ENCODE results near the gene PBX3.

Gene PBX3

GRCh38 chr9:125861405-125862058, 114.4 kb downstream of the PBX3 start:
- no peak for DNase-seq (ENCODE audit: low read depth in 2 of 2, low spot score in 1 of 2)

DNA sequence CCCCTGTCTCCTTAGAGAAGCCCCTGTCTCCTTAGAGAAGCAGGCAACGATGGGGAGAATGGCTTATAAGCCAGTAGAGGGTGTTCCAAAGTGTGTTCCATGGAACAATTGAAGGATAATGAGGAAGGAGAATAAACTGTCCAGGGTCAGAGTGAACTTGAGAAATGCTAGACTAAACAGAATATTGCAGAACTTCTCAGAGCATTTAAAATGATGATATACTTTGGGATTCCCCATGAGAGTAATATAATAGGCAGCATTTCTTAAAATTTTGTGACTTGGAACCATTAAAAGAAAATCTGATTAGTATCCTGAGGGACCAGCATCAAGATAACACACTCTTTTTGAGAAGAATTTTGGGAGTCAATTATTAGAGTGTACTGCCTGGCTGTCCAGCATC, 116.8 kb downstream of the PBX3 start:
- no peak for DNase-seq (ENCODE audit: low read depth in 2 of 2, low spot score in 1 of 2)

- no peak for DNase-seq (ENCODE audit: low read depth in 2 of 2, low spot score in 1 of 2)
These were observed 120.7 kb downstream of the PBX3 start for GRCh38 chr9:125867751-125868415.

DNA sequence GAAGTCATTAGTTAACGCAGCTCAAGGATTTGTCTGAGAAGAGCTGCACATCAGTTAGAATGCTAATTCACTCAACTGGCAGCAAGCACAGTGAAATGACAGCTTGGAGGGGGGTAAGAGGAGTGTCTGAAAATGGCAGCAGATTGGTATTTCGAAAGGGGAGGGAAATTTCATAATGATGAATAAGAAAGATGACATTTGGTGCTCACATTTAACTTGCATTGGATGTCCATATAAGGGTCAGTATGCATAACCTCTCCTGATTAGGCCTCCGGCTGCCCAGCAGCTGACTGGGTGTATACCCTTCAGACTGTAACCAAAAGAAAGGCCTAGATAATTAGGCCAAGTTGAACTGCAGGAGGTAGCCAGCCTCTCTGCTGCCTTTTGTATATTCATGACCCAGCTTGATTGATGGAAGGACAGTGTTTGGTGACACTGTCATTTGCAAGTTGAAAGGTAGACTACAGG, 131.0 kb downstream of the PBX3 start:
- no peak for DNase-seq (ENCODE audit: low read depth in 2 of 2, low spot score in 1 of 2)

DNA sequence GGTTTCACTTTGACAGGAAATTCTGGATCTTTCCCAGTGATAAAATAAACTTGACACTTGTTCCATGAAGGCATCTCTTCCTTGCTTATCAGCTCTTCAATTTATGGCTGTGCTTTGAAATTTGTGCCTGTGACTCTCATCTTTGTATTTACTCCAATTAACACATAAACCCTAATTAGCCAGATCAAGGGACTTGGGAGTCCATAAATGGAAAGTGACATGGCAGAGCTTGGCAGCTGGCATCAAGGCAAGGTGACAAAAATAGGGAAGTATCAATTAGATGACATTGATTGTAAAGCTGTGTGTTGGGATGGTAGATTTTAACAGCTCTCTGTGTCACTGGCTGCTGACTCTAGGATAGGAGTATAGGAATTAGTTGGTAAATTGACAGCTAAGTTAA, 133.9 kb downstream of the PBX3 start:
- no peak for DNase-seq (ENCODE audit: low read depth in 2 of 2, low spot score in 1 of 2)

- no peak for DNase-seq (ENCODE audit: low read depth in 2 of 2, low spot score in 1 of 2)
These were observed 136.5 kb downstream of the PBX3 start for GRCh38 chr9:125883565-125884217.

GRCh38 chr9:125884218-125884595, 137.0 kb downstream of the PBX3 start:
- no peak for DNase-seq (ENCODE audit: low read depth in 2 of 2, low spot score in 1 of 2)

- no peak for DNase-seq (ENCODE audit: low read depth in 2 of 2, low spot score in 1 of 2)
These were observed 138.3 kb downstream of the PBX3 start for GRCh38 chr9:125885405-125886034.

GRCh38 chr9:125886365-125886764, 139.2 kb downstream of the PBX3 start:
- no peak for DNase-seq (ENCODE audit: low read depth in 2 of 2, low spot score in 1 of 2)

DNA sequence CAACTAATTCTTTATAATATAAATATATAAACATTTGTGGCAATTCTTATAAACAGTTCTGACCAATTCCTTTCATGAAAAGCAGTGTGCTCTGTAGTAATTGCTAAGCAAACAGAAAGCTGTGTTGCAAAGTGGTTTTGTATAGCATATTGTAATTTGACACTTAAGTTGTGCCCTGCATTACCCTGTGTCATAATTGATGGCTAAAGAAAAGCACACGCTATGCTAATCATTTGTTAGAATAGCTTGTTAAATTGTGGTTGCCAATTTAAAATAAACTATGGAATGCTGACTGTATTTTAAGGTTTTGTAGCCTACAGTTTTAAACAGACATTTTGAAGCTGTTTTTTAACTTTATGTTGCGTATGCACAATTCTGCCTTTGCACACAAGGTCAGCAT, 140.0 kb downstream of the PBX3 start:
- DNase-seq (ENCODE audit: low read depth in 2 of 2, low spot score in 1 of 2): no peak

GRCh38 chr9:125888211-125888610, 141.0 kb downstream of the PBX3 start:
- DNase-seq (ENCODE audit: low read depth in 2 of 2, low spot score in 1 of 2): no peak

- no peak for DNase-seq (ENCODE audit: low read depth in 2 of 2, low spot score in 1 of 2)
These were observed 141.9 kb downstream of the PBX3 start for GRCh38 chr9:125889112-125889475.

DNA sequence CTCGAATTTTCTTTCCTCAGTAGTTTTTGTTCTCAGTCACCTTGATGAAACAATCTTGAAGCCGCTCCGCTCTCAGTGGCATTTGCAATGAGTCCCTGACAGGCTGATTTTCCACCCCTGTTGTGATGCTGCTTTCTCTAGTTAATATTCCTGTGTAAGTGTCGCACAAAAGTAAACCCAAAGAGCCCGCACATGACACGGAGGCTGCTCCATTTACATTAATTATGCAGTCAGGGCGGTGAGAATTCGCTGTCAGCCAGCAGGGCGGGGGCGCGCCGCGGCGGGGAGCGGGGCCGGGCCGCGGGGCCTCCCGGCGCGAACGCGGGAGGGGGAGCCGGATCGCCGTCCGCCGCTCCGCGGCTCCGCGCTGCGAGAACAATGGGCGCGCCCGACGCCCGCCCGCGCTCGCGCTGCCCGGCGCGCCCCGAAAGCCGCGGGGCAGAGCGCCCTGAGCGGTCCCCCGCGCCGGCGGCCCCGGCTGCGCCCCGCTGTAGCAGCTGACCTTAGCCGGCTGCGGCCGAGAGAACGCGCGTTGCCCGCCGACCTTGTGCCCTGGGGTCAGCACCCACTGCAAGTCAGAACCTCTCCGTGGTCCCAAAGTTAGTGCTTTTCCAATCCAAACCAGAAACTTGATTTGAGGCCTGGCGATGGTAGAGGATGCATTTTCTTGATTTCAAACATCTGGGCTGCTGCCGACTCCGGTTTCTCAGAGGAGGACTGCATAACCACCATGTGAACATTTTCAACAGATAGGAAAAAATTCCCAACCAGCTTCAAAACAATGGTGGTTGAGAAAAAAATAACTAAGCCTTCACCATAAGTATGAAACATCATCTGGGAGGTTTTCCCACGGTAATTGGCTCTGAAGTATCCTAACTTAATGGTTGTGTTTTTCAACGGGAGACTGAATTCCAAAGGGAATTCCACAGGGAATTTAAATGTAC, 142.6 kb downstream of the PBX3 start:
- no peak for DNase-seq (ENCODE audit: low read depth in 2 of 2, low spot score in 1 of 2)

GRCh38 chr9:125890826-125891225, 143.7 kb downstream of the PBX3 start:
- no peak for DNase-seq (ENCODE audit: low read depth in 2 of 2, low spot score in 1 of 2)

DNA sequence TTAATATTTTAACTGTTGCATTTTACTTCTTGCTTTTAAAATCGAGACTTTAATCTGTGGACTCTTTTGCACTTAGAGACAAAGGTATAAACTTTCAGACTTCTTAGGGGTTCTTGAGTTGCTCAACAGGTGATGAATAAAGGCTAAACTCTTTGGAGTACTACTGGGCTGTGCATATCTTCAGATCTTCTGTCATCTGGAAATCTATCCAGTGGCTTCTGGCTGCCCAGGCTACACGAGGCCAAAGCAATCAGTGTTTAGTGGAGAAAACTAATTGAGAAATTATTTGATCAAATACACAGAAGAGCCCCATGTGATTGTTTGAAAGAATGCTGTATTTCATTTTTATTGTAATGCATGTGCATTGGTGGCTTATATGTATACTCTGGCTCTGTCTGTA, 146.1 kb downstream of the PBX3 start:
- DNase-seq (ENCODE audit: low read depth in 2 of 2, low spot score in 1 of 2): no peak

DNA sequence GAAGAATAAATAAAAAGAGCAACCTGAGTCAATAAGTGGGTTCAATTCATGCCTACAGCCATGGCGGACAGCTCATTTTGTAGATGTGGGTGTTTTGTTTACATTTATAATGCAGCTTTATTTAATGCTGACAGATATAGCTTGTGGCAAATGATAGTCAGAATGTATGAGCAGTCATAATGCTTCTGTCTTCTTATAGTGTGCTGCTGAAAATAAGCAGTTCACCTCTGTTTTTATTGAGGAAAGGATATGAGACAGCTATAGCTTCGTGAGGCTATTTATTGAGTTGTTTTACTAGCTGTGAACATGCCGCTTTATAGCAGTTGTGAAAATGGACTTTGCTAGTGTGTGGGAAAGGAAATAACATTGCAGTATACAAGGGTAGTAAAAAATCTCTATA, 147.4 kb downstream of the PBX3 start:
- DNase-seq (ENCODE audit: low read depth in 2 of 2, low spot score in 1 of 2): no peak

DNA sequence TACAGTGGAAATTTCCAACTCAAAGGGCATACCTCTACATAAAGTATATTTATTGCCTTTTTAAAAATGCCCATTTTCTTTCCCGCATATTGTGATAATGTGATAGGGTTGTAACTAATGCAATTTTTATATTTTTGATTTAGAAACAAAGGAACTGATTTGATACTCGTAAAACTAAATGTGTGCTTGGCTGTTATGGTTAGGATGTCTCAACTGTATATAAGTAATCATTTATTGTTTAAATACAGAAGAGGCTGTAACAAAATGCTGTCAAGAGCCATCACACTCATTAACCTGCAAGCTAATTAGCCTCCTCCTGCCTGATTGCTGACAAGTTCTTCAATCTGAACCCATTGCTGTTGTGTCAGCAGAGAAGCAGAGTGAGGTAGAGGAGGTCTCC, 149.2 kb downstream of the PBX3 start:
- no peak for DNase-seq (ENCODE audit: low read depth in 2 of 2, low spot score in 1 of 2)

GRCh38 chr9:125896964-125897363, 149.8 kb downstream of the PBX3 start:
- DNase-seq (ENCODE audit: low read depth in 2 of 2, low spot score in 1 of 2): no peak

GRCh38 chr9:125897481-125897880, 150.3 kb downstream of the PBX3 start:
- DNase-seq (ENCODE audit: low read depth in 2 of 2, low spot score in 1 of 2): no peak

DNA sequence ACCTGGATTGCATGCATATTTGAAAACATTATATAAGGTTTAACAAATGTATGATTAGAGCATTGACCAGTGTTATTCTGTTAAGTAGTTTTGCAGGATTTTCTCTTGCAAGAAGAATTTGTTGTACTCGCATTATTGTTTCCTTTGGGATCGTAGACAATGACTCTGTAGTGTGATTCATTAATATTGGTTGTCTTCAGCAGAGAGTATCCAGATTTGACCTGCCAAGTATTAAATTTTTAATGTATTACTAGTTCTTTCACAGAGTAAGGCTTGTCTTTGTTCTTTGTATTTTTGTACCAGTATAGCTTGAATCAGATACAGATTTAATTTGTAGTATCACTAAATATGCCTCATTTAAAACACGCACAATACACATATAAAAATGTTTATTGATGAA, 155.0 kb downstream of the PBX3 start:
- no peak for DNase-seq (ENCODE audit: low read depth in 2 of 2, low spot score in 1 of 2)

All from stimulated activated CD8-positive, alpha-beta memory T cell treated with anti-CD3 and anti-CD28 coated beads, Interleukin-4, amount 100 ng/mL, for 1 hour (primary cell).